GM12878 (cell line): ENCODE data around the gene TM4SF4. TPM values are rescaled to one million over a fixed set of nuclear protein-coding genes. Genes with fewer than 3 reads are reported as not detected.
A peak's percentile ranks its signal among the peaks of the same experiment; 100 is the strongest.

Experiments used
- EP300 ChIP-seq, 2 experiments: fragments of 150-350 bp in 1 of 2; IDR thresholded peaks; 2 replicates each; pipeline ENCODE4 v1.6.1; 2011 to 2012; ENCODE audit warnings: low read depth in 2 of 2, low read length in 2 of 2, borderline replicate concordance in 1 of 2, improper control_type of control experiment in 1 of 2, inconsistent platforms in 1 of 2; ENCODE audit not compliant: control insufficient read depth in 1 of 2
- EZH2 ChIP-seq: IDR thresholded peaks from 2 replicates; pipeline ENCODE4 v1.6.1; 2012; ENCODE audit warnings: low read depth, mild to moderate bottlenecking, control low read depth, inconsistent platforms, low read length, borderline replicate concordance; ENCODE audit not compliant: control insufficient read depth
- FOXK2 ChIP-seq: fragments of 450-650 bp; IDR thresholded peaks from 2 replicates; pipeline ENCODE4 v1.6.1; 2017; ENCODE audit warnings: mild to moderate bottlenecking, moderate library complexity
- HDGF ChIP-seq: fragments of 450-650 bp; IDR thresholded peaks from 2 replicates; pipeline ENCODE4 v1.6.1; 2016; ENCODE audit warnings: antibody characterized with exemption
- MXI1 ChIP-seq: fragments of 150-350 bp; IDR thresholded peaks from 2 replicates; pipeline ENCODE4 v1.6.1; 2011; ENCODE audit warnings: low read depth, mild to moderate bottlenecking, inconsistent platforms, low read length, improper control_type of control experiment
- NFIC ChIP-seq: IDR thresholded peaks from 2 replicates; pipeline ENCODE4 v1.6.1; 2012; ENCODE audit warnings: low read depth, mild to moderate bottlenecking, inconsistent platforms, low read length, moderate library complexity
- NR2C2 ChIP-seq: IDR thresholded peaks from 2 replicates; pipeline ENCODE4 v1.6.1; 2011; ENCODE audit warnings: borderline replicate concordance, low read depth; ENCODE audit not compliant: control insufficient read depth, insufficient read length
- TBL1XR1 ChIP-seq: IDR thresholded peaks from 2 replicates; pipeline ENCODE4 v1.6.1; 2012; ENCODE audit warnings: low read depth, low read length, improper control_type of control experiment
- YY1 ChIP-seq: IDR thresholded peaks from 2 replicates; pipeline ENCODE4 v1.6.1; 2011; ENCODE audit warnings: low read depth, mild to moderate bottlenecking, low read length
- polyA plus RNA-seq, 11 experiments: library from polyadenylated mRNA; depleted of rRNA in 4 of 11; unstranded in 6 of 11; stranded (reverse) in 5 of 11; fragments of >200 nt; fragmentation: Nextera tagmentation in 4 of 11; fragmentation: Illumina TruSeq in 1 of 11; extraction: Ambion mirVana in 4 of 11; extraction: Trizol in 1 of 11; gene quantifications; 1 replicate in 1 of 11; 2 replicates in 10 of 11; pipeline versions ENCODE4 v1.2.1 to v1.2.3, GENCODE V29; 2011 to 2016; ENCODE audit warnings: inconsistent platforms in 2 of 11, missing spikeins in 2 of 11, low read depth in 1 of 11
- total RNA-seq, 4 experiments: library from RNA; depleted of rRNA in 3 of 4; stranded (reverse); fragments of >200 nt in 3 of 4; fragmentation: Illumina TruSeq in 1 of 4; extraction: Trizol in 1 of 4; gene quantifications; 2 replicates each; pipeline versions ENCODE4 v1.2.1 to v1.2.3, GENCODE V29; 2013 to 2021
- TF ChIP-seq, protein P1 (sequence below): IDR thresholded peaks from 2 replicates; pipeline ENCODE4 v1.6.1; 2012; ENCODE audit warnings: low read depth, low read length, improper control_type of control experiment
- TF ChIP-seq, protein P2 (sequence below): fragments of 450-650 bp; IDR thresholded peaks from 2 replicates; pipeline ENCODE4 v1.6.1; 2017; ENCODE audit warnings: mild to moderate bottlenecking, moderate library complexity
- TF ChIP-seq, protein P3 (sequence below): fragments of 150-350 bp; IDR thresholded peaks from 2 replicates; pipeline ENCODE4 v1.6.1; 2016; ENCODE audit warnings: low read depth, low read length
- TF ChIP-seq, protein P4 (sequence below): fragments of 450-650 bp; IDR thresholded peaks from 2 replicates; pipeline ENCODE4 v1.6.1; 2017; ENCODE audit warnings: mild to moderate bottlenecking, low read depth, inconsistent platforms; ENCODE audit not compliant: poor library complexity, severe bottlenecking
- TF ChIP-seq, protein P5 (sequence below): fragments of 450-650 bp; IDR thresholded peaks from 2 replicates; pipeline ENCODE4 v1.6.1; 2018; ENCODE audit warnings: mild to moderate bottlenecking, low read depth, moderate library complexity; ENCODE audit not compliant: partially characterized antibody

Gene TM4SF4
- total and polyA plus RNA-seq, 10 of the 15 experiments (the other 5 are each of a cell fraction or from before 2014, with no cell fraction given): 0.06 to 1.3 TPM; not detected in 8

DNA sequence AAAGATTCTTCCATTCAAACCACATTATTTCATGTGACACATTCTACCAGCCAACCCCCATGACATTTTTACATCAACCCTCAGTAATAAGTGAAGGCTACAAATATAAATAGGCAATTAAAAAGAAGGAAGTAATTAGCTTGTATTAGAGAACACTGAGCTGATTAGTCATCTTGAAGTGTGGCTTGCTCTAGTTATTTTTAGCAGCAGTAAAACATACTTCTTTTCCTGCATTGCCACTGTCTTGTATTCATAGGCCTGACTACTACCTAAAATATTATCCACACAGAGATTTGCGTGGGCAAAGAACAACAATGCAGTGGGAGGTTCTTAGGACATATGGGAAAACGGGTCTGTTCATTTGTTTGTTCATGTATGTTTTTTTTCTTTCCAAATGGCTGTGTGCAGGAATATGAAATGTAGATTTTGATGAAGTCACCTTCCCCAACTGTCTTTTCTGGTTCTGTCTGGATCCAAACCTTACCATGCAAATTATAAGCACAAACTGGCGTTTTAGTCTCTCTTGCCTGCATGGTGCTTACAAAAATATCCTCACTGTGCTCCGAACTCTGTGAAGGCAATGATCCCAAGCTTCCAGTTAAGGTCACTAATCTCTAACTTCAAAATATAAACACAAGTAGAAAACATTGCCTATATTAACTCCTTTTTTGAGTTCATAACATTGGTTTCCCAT is 31.5 kb upstream of the TM4SF4 start (continued):
- TF ChIP-seq, protein P1, sequence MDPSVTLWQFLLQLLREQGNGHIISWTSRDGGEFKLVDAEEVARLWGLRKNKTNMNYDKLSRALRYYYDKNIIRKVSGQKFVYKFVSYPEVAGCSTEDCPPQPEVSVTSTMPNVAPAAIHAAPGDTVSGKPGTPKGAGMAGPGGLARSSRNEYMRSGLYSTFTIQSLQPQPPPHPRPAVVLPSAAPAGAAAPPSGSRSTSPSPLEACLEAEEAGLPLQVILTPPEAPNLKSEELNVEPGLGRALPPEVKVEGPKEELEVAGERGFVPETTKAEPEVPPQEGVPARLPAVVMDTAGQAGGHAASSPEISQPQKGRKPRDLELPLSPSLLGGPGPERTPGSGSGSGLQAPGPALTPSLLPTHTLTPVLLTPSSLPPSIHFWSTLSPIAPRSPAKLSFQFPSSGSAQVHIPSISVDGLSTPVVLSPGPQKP: no peak
- TF ChIP-seq EZH2 (no peak), NR2C2 (no peak), HDGF (no peak), NFIC (no peak), MXI1 (no peak), EP300 (IDR thresholded peaks at IDR 0.05; ENCODE audit: borderline replicate concordance in 1 of 2, control insufficient read depth in 1 of 2, low read depth in 2 of 2, low read length in 2 of 2) (no peak; a peak in 1 of 4 replicates), YY1 (no peak), TBL1XR1 (no peak), FOXK2 (no peak; the same call in 1 of the 2 replicates)
- TF ChIP-seq, protein P2, sequence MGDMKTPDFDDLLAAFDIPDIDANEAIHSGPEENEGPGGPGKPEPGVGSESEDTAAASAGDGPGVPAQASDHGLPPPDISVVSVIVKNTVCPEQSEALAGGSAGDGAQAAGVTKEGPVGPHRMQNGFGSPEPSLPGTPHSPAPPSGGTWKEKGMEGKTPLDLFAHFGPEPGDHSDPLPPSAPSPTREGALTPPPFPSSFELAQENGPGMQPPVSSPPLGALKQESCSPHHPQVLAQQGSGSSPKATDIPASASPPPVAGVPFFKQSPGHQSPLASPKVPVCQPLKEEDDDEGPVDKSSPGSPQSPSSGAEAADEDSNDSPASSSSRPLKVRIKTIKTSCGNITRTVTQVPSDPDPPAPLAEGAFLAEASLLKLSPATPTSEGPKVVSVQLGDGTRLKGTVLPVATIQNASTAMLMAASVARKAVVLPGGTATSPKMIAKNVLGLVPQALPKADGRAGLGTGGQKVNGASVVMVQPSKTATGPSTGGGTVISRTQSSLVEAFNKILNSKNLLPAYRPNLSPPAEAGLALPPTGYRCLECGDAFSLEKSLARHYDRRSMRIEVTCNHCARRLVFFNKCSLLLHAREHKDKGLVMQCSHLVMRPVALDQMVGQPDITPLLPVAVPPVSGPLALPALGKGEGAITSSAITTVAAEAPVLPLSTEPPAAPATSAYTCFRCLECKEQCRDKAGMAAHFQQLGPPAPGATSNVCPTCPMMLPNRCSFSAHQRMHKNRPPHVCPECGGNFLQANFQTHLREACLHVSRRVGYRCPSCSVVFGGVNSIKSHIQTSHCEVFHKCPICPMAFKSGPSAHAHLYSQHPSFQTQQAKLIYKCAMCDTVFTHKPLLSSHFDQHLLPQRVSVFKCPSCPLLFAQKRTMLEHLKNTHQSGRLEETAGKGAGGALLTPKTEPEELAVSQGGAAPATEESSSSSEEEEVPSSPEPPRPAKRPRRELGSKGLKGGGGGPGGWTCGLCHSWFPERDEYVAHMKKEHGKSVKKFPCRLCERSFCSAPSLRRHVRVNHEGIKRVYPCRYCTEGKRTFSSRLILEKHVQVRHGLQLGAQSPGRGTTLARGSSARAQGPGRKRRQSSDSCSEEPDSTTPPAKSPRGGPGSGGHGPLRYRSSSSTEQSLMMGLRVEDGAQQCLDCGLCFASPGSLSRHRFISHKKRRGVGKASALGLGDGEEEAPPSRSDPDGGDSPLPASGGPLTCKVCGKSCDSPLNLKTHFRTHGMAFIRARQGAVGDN: peak; percentile 57; the same call in 1 of the 2 replicates
- TF ChIP-seq, protein P3, sequence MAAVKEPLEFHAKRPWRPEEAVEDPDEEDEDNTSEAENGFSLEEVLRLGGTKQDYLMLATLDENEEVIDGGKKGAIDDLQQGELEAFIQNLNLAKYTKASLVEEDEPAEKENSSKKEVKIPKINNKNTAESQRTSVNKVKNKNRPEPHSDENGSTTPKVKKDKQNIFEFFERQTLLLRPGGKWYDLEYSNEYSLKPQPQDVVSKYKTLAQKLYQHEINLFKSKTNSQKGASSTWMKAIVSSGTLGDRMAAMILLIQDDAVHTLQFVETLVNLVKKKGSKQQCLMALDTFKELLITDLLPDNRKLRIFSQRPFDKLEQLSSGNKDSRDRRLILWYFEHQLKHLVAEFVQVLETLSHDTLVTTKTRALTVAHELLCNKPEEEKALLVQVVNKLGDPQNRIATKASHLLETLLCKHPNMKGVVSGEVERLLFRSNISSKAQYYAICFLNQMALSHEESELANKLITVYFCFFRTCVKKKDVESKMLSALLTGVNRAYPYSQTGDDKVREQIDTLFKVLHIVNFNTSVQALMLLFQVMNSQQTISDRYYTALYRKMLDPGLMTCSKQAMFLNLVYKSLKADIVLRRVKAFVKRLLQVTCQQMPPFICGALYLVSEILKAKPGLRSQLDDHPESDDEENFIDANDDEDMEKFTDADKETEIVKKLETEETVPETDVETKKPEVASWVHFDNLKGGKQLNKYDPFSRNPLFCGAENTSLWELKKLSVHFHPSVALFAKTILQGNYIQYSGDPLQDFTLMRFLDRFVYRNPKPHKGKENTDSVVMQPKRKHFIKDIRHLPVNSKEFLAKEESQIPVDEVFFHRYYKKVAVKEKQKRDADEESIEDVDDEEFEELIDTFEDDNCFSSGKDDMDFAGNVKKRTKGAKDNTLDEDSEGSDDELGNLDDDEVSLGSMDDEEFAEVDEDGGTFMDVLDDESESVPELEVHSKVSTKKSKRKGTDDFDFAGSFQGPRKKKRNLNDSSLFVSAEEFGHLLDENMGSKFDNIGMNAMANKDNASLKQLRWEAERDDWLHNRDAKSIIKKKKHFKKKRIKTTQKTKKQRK: no peak
- TF ChIP-seq, protein P4, sequence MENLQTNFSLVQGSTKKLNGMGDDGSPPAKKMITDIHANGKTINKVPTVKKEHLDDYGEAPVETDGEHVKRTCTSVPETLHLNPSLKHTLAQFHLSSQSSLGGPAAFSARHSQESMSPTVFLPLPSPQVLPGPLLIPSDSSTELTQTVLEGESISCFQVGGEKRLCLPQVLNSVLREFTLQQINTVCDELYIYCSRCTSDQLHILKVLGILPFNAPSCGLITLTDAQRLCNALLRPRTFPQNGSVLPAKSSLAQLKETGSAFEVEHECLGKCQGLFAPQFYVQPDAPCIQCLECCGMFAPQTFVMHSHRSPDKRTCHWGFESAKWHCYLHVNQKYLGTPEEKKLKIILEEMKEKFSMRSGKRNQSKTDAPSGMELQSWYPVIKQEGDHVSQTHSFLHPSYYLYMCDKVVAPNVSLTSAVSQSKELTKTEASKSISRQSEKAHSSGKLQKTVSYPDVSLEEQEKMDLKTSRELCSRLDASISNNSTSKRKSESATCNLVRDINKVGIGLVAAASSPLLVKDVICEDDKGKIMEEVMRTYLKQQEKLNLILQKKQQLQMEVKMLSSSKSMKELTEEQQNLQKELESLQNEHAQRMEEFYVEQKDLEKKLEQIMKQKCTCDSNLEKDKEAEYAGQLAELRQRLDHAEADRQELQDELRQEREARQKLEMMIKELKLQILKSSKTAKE: peak; percentile 38
- TF ChIP-seq, protein P5, sequence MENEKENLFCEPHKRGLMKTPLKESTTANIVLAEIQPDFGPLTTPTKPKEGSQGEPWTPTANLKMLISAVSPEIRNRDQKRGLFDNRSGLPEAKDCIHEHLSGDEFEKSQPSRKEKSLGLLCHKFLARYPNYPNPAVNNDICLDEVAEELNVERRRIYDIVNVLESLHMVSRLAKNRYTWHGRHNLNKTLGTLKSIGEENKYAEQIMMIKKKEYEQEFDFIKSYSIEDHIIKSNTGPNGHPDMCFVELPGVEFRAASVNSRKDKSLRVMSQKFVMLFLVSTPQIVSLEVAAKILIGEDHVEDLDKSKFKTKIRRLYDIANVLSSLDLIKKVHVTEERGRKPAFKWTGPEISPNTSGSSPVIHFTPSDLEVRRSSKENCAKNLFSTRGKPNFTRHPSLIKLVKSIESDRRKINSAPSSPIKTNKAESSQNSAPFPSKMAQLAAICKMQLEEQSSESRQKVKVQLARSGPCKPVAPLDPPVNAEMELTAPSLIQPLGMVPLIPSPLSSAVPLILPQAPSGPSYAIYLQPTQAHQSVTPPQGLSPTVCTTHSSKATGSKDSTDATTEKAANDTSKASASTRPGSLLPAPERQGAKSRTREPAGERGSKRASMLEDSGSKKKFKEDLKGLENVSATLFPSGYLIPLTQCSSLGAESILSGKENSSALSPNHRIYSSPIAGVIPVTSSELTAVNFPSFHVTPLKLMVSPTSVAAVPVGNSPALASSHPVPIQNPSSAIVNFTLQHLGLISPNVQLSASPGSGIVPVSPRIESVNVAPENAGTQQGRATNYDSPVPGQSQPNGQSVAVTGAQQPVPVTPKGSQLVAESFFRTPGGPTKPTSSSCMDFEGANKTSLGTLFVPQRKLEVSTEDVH: no peak
